ENCODE measurements around the gene MRGPRX3.

MRGPRX3 gene

GRCh38 chr11:18173225-18173866, 41.0 kb downstream of the MRGPRX3 start:
- H3K4me3 ChIP-seq (ENCODE audit: low read depth, low read length) = no peak overlapping the region
- no peak for DNase-seq (ENCODE audit: low read depth, low spot score)
- ChIA-PET POLR2A (no interaction called here), CTCF (no interaction called here)
- TF ChIP-seq CTCF (IDR thresholded peaks at IDR 0.05; ENCODE audit: insufficient read depth, low read length, missing control alignments) = no peak
